Measurements from ENCODE around the gene CRIM1.
A peak's percentile ranks its signal among the peaks of the same experiment; 100 is the strongest.
"Not testable (repeated sequence)": the region's sequence is repeated elsewhere in the genome, so short reads cannot be mapped to it uniquely, and the experiment has no call there.

Gene CRIM1

DNA sequence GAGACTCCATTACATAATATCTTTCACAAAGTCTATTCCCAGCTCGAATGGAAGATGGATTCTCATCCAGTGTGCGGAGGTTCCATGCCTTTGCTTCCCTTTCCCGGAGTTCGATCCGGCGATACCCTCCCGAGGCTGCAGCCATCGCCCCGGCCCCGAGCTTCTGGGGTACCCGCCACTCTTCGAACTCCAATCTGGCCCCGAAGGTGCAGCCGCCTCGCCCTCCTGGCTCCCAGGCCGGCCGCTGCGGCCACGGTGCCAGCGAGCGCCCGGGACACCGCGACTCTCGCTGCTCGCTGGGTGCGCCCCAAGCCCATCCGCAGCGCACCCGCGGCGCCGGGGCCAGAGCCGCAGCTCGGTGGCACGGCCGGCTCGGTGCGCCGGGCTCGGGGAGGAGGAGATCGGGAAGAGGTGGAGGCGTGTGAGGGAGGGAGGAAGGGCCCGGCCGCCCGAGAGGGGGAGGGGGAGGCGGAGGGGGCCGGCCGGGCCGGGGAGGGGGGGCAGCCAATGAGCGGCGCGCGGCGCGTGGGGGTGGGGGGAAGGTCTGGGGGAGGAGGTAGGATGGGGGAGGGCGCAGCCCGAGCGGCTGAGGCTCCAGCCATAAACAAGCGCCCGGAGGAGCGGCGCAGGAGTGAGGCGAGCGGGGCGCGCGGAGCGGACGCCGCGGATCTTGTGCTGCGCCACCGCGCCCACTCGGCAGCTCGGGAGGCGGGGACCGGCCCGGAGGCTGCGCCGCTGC, at the start of gene CRIM1:
CRIM1 (plus strand) TSS at position 628 of the 739 bp plus-strand sequence. CDS start 515 bp downstream, outside the sequence.
- peak; percentile 84 for DNase-seq (ENCODE audit: low read depth)

DNA sequence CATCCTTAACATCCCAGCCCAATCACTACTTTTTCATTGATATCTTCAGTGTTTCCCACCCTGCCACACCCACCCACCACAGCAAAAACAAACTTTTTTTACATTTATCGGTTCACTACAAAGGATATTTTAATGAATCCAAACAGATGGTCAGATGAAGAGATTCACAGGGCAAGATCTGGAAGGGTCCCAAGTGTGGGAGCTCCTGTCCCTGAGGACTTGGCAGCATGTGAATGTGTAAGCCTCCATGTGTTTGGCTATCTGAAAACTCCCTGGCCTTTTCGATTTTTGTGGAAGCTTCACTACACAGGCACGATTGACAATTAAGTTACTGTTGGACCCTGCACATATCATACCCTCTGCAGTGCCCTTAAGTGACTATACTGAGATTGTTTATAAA, 48.1 kb upstream of the CRIM1 start:
- DNase-seq (ENCODE audit: low read depth): no peak

GRCh38 chr2:36310444-36310843, 45.1 kb upstream of the CRIM1 start:
- DNase-seq (ENCODE audit: low read depth): not testable (repeated sequence)

- DNase-seq (ENCODE audit: low read depth): no peak
Observed at GRCh38 chr2:36318547-36318946, 37.0 kb upstream of the CRIM1 start.

DNA sequence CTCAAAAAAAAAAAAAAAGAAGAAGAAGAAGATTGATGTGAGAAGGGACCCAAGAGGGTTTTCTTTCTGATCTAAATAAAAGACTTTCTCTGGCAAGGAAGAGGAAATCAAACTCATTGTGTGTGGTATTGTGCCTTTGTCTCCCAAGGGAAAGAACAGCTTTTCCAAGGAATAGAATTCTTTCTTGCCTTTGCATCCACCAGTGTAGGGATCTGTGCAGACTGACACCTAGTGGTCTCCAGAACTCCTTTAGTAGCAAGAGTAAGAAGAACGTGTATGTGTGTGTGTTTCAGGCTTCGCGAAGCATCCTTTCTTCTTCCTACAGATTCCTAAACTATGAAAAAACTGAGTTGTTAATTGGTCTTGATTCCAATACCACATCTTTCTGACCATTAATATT, 33.5 kb upstream of the CRIM1 start:
- DNase-seq (ENCODE audit: low read depth): no peak

GRCh38 chr2:36326286-36326685, 29.3 kb upstream of the CRIM1 start:
- DNase-seq (ENCODE audit: low read depth): no peak

DNA sequence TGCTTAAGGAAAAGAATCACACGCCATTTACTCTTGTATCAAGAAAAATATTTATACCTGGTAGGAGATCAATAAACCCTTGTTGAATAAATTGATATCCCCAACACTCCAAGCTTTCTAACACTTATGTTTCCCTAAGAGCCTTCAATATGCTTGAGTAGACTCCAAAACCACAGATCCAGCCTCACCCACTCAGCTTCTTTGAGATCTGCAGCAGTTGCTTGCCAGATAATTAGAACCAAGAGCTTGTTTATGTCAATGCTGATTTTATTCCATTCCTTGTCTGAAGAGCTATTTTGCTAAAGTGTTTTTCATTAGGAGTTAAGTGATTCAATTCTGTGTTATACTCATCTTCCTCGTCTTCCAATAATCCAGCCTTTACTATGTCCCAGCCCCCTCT, 26.3 kb upstream of the CRIM1 start:
- DNase-seq (ENCODE audit: low read depth): no peak

- DNase-seq (ENCODE audit: low read depth): peak; percentile 60
Observed at GRCh38 chr2:36329746-36330472, 25.7 kb upstream of the CRIM1 start.

DNA sequence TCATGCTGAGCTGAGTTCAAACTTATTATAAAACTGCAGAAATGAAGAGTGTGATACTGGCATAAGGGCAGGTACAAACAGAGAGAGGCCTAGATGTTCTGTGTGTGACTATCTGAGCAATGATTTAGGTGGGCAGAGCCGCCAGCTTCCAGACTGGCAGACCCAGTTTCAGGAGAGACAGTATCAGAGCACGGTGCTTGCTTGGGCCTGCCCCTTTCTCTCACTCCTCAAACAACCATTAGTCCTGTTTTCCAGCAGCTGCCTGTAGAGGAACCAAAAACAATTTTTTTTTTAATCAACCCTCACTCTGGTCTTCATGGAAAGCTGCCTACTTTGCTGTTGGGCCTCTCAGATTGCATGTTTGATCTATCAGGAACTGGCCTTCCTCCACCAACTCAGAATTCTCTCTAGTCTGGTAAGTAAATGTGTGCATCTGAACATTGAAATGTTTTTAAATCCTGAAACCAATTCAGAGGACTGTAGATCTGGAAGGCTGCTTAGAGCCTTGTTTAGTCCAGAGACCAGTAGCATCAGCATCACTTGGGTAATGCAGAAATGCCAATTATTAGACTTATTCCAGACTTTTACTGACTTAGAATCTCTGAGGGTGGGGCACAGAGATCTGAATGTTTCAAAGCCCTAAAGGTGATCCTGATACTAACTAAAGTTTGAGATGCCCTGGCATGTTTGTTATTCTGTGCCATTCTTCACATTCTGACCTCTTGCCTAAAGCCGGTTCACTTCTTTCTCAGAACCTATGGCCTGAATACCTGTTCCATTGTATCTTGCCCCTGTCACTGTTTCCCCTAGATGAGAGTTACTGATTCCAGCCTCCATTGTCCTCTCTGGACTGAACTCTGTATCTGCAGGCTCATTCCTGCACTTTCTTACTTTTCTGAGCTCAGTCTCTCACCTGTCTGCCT, 24.8 kb upstream of the CRIM1 start:
- DNase-seq (ENCODE audit: low read depth): no peak

- DNase-seq (ENCODE audit: low read depth): no peak
Observed at GRCh38 chr2:36333350-36334012, 22.1 kb upstream of the CRIM1 start.

GRCh38 chr2:36335597-36335996, 20.0 kb upstream of the CRIM1 start:
- no peak for DNase-seq (ENCODE audit: low read depth)

DNA sequence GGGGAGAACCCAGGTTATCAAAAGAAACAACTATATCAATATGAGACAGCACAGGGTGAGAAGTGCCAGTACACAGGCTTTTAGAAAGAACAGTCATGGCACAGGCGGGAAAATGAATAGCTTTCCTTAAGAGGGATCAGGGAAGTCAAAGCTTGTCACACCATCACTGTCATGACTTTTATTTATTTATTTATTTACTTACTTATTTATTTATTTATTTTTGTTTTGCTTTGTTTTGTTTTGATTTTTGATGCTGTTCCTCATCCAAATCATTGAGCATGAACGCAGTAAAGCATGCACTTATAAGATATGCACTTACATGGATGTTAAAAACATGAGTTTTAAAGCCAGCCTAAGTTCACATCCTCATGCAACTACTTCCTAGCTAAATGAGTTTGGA, 19.3 kb upstream of the CRIM1 start:
- DNase-seq (ENCODE audit: low read depth): no peak

DNA sequence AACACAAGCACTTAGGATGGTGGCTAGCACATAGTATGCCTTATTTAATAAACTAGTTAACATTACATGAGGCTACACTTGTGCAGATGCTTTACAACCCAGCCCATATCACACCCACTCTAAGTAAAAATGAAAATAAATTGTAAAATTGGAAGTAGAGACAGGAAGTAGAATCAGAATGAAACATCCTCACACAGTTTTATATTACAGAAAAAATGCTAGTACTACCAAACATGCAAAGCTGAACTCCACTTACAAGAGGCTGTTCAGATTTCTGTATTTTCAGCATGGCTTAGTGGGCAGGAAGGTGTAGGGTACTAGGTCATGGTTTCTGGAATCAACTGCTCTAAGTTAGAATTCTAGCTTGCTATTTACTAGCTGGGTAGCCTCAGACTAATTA, 18.2 kb upstream of the CRIM1 start:
- no peak for DNase-seq (ENCODE audit: low read depth)

DNA sequence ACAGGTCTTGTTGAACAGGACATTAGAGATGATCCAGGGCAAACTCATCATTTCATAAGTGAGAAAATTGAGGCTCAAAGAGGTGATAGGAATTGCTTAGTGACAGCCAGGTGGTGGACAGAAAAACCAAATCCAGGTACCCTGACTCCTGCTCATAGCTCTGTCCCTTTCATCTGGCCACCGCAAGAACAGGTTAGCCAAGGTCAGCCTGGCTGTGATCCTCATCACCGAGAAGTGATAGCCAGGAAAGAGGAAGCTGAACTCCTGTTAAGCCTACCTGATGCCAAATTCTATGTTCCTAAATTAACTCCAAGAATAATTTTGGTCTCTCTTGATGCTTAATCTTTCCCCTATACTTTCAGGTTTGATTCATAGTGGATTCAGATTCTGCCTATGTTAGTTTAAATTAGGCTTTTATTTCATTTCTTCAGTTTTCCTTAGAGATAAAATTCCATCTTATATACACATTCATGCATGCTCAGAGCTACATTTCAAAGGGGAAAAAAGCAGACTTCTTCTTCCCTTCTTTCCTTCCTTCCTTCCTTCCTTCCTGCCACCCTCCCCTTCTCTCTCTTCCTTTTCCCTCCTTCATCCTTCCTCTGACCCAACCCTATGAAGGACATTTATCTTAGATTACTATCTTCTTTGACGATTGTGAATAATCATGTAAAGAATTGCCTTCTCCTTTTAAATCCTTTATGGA, 17.3 kb upstream of the CRIM1 start:
- DNase-seq (ENCODE audit: low read depth): no peak

- no peak for DNase-seq (ENCODE audit: low read depth)
Observed at GRCh38 chr2:36338827-36339145, 16.8 kb upstream of the CRIM1 start.

DNA sequence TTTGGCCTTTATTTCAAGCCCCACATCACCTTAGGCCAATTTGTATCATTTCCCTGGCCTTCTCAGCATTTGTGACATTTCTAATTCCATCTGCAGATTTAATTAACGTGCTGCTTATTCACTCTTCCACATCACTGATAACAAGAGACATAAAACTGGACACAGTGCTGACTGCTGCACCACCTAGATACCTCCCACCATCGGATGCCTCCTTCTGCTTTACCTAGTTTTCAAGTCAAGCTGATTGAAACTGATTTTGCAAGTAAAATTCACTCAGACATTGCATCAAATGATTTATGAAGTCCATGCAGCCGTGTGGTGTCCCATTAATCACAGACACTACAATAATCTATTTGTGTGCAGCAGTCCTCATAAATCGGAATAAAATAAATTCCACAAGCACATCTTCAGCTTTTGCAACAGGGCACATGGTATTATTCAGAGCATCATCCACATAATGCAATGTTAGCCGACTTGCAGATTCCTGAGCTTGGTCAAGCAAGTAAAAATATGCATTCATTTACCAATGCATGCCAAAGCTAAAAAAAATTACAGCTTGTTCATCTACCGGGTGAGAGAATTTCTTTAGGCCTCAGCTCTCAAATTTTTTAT, 15.9 kb upstream of the CRIM1 start:
- no peak for DNase-seq (ENCODE audit: low read depth)

GRCh38 chr2:36343606-36344005, 12.0 kb upstream of the CRIM1 start:
- DNase-seq (ENCODE audit: low read depth): no peak

DNA sequence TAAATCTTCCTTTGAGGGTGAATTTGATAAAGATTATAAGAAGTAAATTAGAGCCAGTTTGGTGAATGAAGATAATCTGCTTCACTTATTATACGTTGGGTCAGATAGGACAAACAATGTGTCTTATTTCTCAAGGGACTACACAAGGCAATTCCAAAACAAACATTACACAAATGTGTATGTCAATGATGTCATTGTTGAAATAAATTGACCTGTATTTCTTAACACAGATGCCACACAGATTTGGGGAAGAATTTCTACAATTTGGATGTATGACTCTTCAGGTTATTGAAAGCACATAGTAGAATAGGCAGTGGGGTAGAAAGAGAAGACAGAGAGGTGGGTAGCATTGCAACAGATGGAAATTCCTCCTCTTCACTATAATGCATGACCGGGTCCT, 6.9 kb upstream of the CRIM1 start:
- DNase-seq (ENCODE audit: low read depth): no peak

- no peak for DNase-seq (ENCODE audit: low read depth)
Observed at GRCh38 chr2:36351291-36351690, 4.3 kb upstream of the CRIM1 start.

GRCh38 chr2:36351736-36352349, 3.7 kb upstream of the CRIM1 start:
- DNase-seq (ENCODE audit: low read depth): no peak

GRCh38 chr2:36352701-36353100, 2.9 kb upstream of the CRIM1 start:
- DNase-seq (ENCODE audit: low read depth): no peak
